HepG2 (cell line): ENCODE data around the gene SDR39U1. TPM values are rescaled to one million over a fixed set of nuclear protein-coding genes. Genes with fewer than 3 reads are reported as not detected.

Experiments
- BATF2 ChIP-seq: sonication (generic); formaldehyde crosslinking; IDR thresholded peaks from 2 replicates; pipeline ENCODE4 v1.8.0; 2022; ENCODE audit warnings: mild to moderate bottlenecking, missing genetic modification reagents, moderate library complexity
- ERF ChIP-seq: IDR thresholded peaks from 2 replicates; pipeline ENCODE4 v1.6.1; 2018; ENCODE audit warnings: missing biosample characterization, missing genetic modification reagents
- HOXA9 ChIP-seq: sonication (generic); formaldehyde crosslinking; IDR thresholded peaks from 2 replicates; pipeline ENCODE4 v1.8.1; 2022; ENCODE audit warnings: missing genetic modification reagents, mild to moderate bottlenecking, moderate library complexity, borderline replicate concordance
- KDM2A ChIP-seq: sonication (generic); formaldehyde crosslinking; IDR thresholded peaks from 2 replicates; pipeline ENCODE4 v1.4.0; 2020; ENCODE audit warnings: low read depth, missing genetic modification reagents, borderline replicate concordance
- MTA1 ChIP-seq: sonication (generic); formaldehyde crosslinking; IDR thresholded peaks from 2 replicates; pipeline ENCODE4 v1.4.0; 2020; ENCODE audit warnings: missing genetic modification reagents, mild to moderate bottlenecking, borderline replicate concordance
- NFIB ChIP-seq: sonication (generic); formaldehyde crosslinking; IDR thresholded peaks from 2 replicates; pipeline ENCODE4 v1.9.0; 2021; ENCODE audit warnings: missing genetic modification reagents, mild to moderate bottlenecking, borderline replicate concordance
- POLR2A ChIP-seq, 2 experiments: IDR thresholded peaks; 2 replicates each; pipeline ENCODE4 v1.6.1; 2011; ENCODE audit warnings: low read depth in 2 of 2, low read length in 2 of 2, mild to moderate bottlenecking in 1 of 2, moderate library complexity in 1 of 2; ENCODE audit not compliant: insufficient read depth in 1 of 2
- POLR2G ChIP-seq: fragments of 200-400 bp; formaldehyde crosslinking; IDR thresholded peaks from 2 replicates; pipeline ENCODE4 v1.6.1; 2018; ENCODE audit warnings: mild to moderate bottlenecking, low read depth, low read length, moderate library complexity
- TMF1 ChIP-seq: sonication (generic); formaldehyde crosslinking; IDR thresholded peaks from 2 replicates; pipeline ENCODE4 v1.8.1; 2022; ENCODE audit warnings: low read depth, missing genetic modification reagents
- ZBTB14 ChIP-seq: sonication (generic); formaldehyde crosslinking; IDR thresholded peaks from 2 replicates; pipeline ENCODE4 v1.4.0; 2020; ENCODE audit warnings: missing genetic modification reagents
- ZEB1 ChIP-seq: IDR thresholded peaks from 2 replicates; pipeline ENCODE4 v1.6.1; 2012; ENCODE audit warnings: mild to moderate bottlenecking, low read depth, inconsistent platforms; ENCODE audit not compliant: insufficient replicate concordance
- ZKSCAN5 ChIP-seq: sonication (generic); formaldehyde crosslinking; IDR thresholded peaks from 2 replicates; pipeline ENCODE4 v1.5.1; 2020; ENCODE audit warnings: mild to moderate bottlenecking, missing genetic modification reagents
- ZMAT5 ChIP-seq: sonication (generic); formaldehyde crosslinking; IDR thresholded peaks from 2 replicates; pipeline ENCODE4 v1.5.0; 2020; ENCODE audit warnings: mild to moderate bottlenecking, low read depth, missing genetic modification reagents, borderline replicate concordance
- ZNF274 ChIP-seq: sonication (generic); formaldehyde crosslinking; IDR thresholded peaks from 2 replicates; pipeline ENCODE4 v1.5.1; 2020; ENCODE audit warnings: mild to moderate bottlenecking, missing genetic modification reagents
- ZNF318 ChIP-seq: sonication (generic); formaldehyde crosslinking; IDR thresholded peaks from 2 replicates; pipeline ENCODE4 v1.4.0; 2020; ENCODE audit warnings: mild to moderate bottlenecking, missing genetic modification reagents
- ZNF607 ChIP-seq: sonication (generic); formaldehyde crosslinking; IDR thresholded peaks from 2 replicates; pipeline ENCODE4 v1.5.1; 2020; ENCODE audit warnings: missing genetic modification reagents, mild to moderate bottlenecking, borderline replicate concordance
- ZNF83 ChIP-seq: sonication (generic); formaldehyde crosslinking; IDR thresholded peaks from 2 replicates; pipeline ENCODE4 v1.4.0; 2020; ENCODE audit warnings: missing genetic modification reagents, mild to moderate bottlenecking, borderline replicate concordance
- ZSCAN20 ChIP-seq: sonication (generic); formaldehyde crosslinking; IDR thresholded peaks from 2 replicates; pipeline ENCODE4 v1.4.0; 2020; ENCODE audit warnings: missing genetic modification reagents, mild to moderate bottlenecking, borderline replicate concordance
- polyA plus RNA-seq, 8 experiments: library from polyadenylated mRNA; depleted of rRNA in 3 of 8; stranded (reverse) in 7 of 8; unstranded in 1 of 8; fragments of >200 nt; fragmentation: Illumina TruSeq in 4 of 8; extraction: Trizol in 4 of 8; gene quantifications; 2 replicates each; pipeline versions ENCODE4 v1.2.1 to v1.2.3, GENCODE V29; 2011 to 2016; ENCODE audit warnings: low read depth in 4 of 8, missing spikeins in 1 of 8, mixed read lengths in 1 of 8; ENCODE audit not compliant: insufficient read depth in 1 of 8
- total RNA-seq, 5 experiments: library from RNA; depleted of rRNA; stranded (reverse); fragments of >200 nt; fragmentation: Illumina TruSeq; extraction: Trizol; gene quantifications; 2 replicates each; pipeline ENCODE4 v1.2.3, GENCODE V29; 2016; ENCODE audit warnings: low read depth in 1 of 5

SDR39U1 gene
- total and polyA plus RNA-seq, 2 of the 13 experiments (the other 11 are each of a cell fraction or from before 2014, with no cell fraction given), result 34.4 to 129 TPM

GRCh38 chr14:24439830-24440605 lies 2.6 kb downstream of the SDR39U1 start (continued):
- TF ChIP-seq ZBTB14 (CRISPR knock-in tag), result no peak
- TF ChIP-seq HOXA9 (CRISPR knock-in tag), result no peak
- 0 out of 4 replicates have a peak, but pooled peaks of 1 of the 2 experiments have one; percentile 10 for TF ChIP-seq POLR2A (IDR thresholded peaks at IDR 0.05; ENCODE audit: insufficient read depth in 1 of 2, low read depth in 2 of 2, low read length in 2 of 2)
- peak; percentile 59; the same call in 1 of the 2 replicates for TF ChIP-seq MTA1 (CRISPR knock-in tag)
- peak; percentile 46 for TF ChIP-seq KDM2A (CRISPR knock-in tag)
- TF ChIP-seq ZNF274 (CRISPR knock-in tag), result no peak
- TF ChIP-seq POLR2G, result peak; percentile 56
- no peak for TF ChIP-seq ZMAT5 (CRISPR knock-in tag)
- TF ChIP-seq TMF1 (CRISPR knock-in tag), result 0 out of 2 replicates have a peak, but pooled peaks have one; percentile 34
- TF ChIP-seq BATF2 (CRISPR knock-in tag), result peak; percentile 2; the same call in 1 of the 2 replicates
- no peak for TF ChIP-seq ZKSCAN5 (CRISPR knock-in tag)
- 0 out of 2 replicates have a peak, but pooled peaks have one; percentile 16 for TF ChIP-seq ZNF607
- TF ChIP-seq ZNF83, result 0 out of 2 replicates have a peak, but pooled peaks have one; percentile 26
- peak; percentile 85; the same call in 1 of the 2 replicates for TF ChIP-seq NFIB (CRISPR knock-in tag)
- TF ChIP-seq ZSCAN20 (CRISPR knock-in tag), result no peak
- 0 out of 2 replicates have a peak, but pooled peaks have one; percentile 21 for TF ChIP-seq ZNF318 (CRISPR knock-in tag)
- TF ChIP-seq ERF (CRISPR knock-in tag), result peak; percentile 5; the same call in 1 of the 2 replicates
- TF ChIP-seq ZEB1, result no peak
